A673 (cell line): ENCODE data around the gene TPGS2. TPM values are rescaled to one million over a fixed set of nuclear protein-coding genes. Genes with fewer than 3 reads are reported as not detected.
"Not testable (repeated sequence)": the region's sequence is repeated elsewhere in the genome, so short reads cannot be mapped to it uniquely, and the experiment has no call there.

Experiments used
- Bru-seq: library from RNA; stranded (reverse); fragments of 400-500 nt; gene quantifications from one replicate; lab custom pipeline; 2021; lab: Mats Ljungman, UMichigan
- BruChase-seq, 2 experiments: library from RNA; stranded (reverse); fragments of 400-500 nt; gene quantifications; one replicate each; lab custom pipeline; 2021; lab: Mats Ljungman, UMichigan
- BruUV-seq: library from RNA; stranded (reverse); fragments of 400-500 nt; replicated peaks from 2 replicates; lab custom pipeline; 2021; lab: Mats Ljungman, UMichigan
- CTCF ChIA-PET: fragments of 300-600 bp; sonication (Branson Sonifier 250); formaldehyde crosslinking; loops from one replicate; lab custom pipeline; 2022; ENCODE audit warnings: antibody characterized with exemption; lab: Charles Lee
- POLR2A ChIA-PET: fragments of 300-600 bp; sonication (Branson Sonifier 250); formaldehyde crosslinking; loops from one replicate; lab custom pipeline; 2022; ENCODE audit warnings: antibody characterized with exemption; ENCODE audit not compliant: low non-redundant PET; lab: Charles Lee
- DNase-seq: peaks from one replicate; pipeline ENCODE4 v3.0.0-alpha.2; 2015; ENCODE audit warnings: low spot score
- H3K27ac ChIP-seq: fragments of 200-600 bp; sonication (generic); 2 replicates; pipeline ENCODE4 v1.5.1; 2016; ENCODE audit warnings: mixed run types, low read depth, mild to moderate bottlenecking, mixed read lengths, antibody characterized with exemption, low read length; ENCODE audit not compliant: poor library complexity, severe bottlenecking
- H3K27me3 ChIP-seq: fragments of 200-600 bp; sonication (generic); replicated peaks from 2 replicates; pipeline ENCODE4 v1.6.1; 2017; ENCODE audit warnings: mixed run types, low read depth, mild to moderate bottlenecking, mixed read lengths, antibody characterized with exemption, low read length; ENCODE audit not compliant: insufficient read depth, poor library complexity
- H3K36me3 ChIP-seq: fragments of 200-600 bp; sonication (generic); 2 replicates; pipeline ENCODE4 v1.6.1; 2016; ENCODE audit warnings: mixed run types, mild to moderate bottlenecking, mixed read lengths, antibody characterized with exemption, low read length; ENCODE audit not compliant: insufficient read depth, poor library complexity, severe bottlenecking
- H3K4me1 ChIP-seq: fragments of 200-600 bp; sonication (generic); 2 replicates; pipeline ENCODE4 v1.6.1; 2017; ENCODE audit warnings: mixed run types, mild to moderate bottlenecking, mixed read lengths, antibody characterized with exemption, low read length; ENCODE audit not compliant: insufficient read depth, poor library complexity, severe bottlenecking
- H3K4me3 ChIP-seq: fragments of 200-600 bp; sonication (generic); 2 replicates; pipeline ENCODE4 v1.5.1; 2016; ENCODE audit warnings: low read depth, mixed run types, mild to moderate bottlenecking, mixed read lengths, low read length; ENCODE audit not compliant: poor library complexity, severe bottlenecking
- H3K9me3 ChIP-seq: fragments of 200-600 bp; sonication (generic); 2 replicates; pipeline ENCODE4 v1.6.1; 2016; ENCODE audit warnings: mixed run types, low read depth, mild to moderate bottlenecking, mixed read lengths, antibody characterized with exemption, low read length; ENCODE audit not compliant: poor library complexity, severe bottlenecking
- CTCF ChIP-seq: fragments of 300-800, 200-600 bp; sonication (generic); conservative IDR thresholded peaks from 2 replicates; pipeline ENCODE4 v1.5.1; 2017; ENCODE audit warnings: low read depth, mild to moderate bottlenecking, antibody characterized with exemption, low read length, moderate library complexity, mixed read lengths
- EZH2 ChIP-seq: fragments of 200-600 bp; sonication (generic); IDR thresholded peaks from 2 replicates; pipeline ENCODE4 v1.6.1; 2017; ENCODE audit warnings: borderline replicate concordance, low read depth, mild to moderate bottlenecking, mixed read lengths, antibody characterized with exemption, low read length; ENCODE audit not compliant: poor library complexity, severe bottlenecking
- intact Hi-C: fragments of 100-400 bp; cut with micrococcal nuclease; formaldehyde crosslinking; loops from one replicate; pipeline ENCODE4 v1.10.0; 2022; ENCODE audit not compliant: unreplicated experiment
- long read RNA-seq: library from polyadenylated mRNA; stranded (forward); transcript quantifications from one replicate; pipeline ENCODE4 v2.0.0, GENCODE V29; 2022
- total RNA-seq: library from RNA; stranded (reverse); gene quantifications from 2 replicates; pipeline ENCODE4 v1.2.3, GENCODE V29; 2021

TPGS2 gene
- 102 and 106 TPM in 2 replicates for total RNA-seq
- Bru-seq, nascent RNA = percentile 79 among the genes with signal in this experiment
- BruChase-seq, experiment 1, labeled RNA remaining after a 2-hour chase = percentile 84 among the genes with signal in this experiment
- percentile 70 among the genes with signal in this experiment for BruChase-seq, experiment 2, labeled RNA remaining after a 6-hour chase
- long read RNA-seq, full-length matches to known transcripts = 173 of 204 reads
- long read RNA-seq, partial matches to known transcripts = 16 of 204 reads
- long read RNA-seq, other reads (novel, unspliced or antisense) = 15 of 204 reads

DNA sequence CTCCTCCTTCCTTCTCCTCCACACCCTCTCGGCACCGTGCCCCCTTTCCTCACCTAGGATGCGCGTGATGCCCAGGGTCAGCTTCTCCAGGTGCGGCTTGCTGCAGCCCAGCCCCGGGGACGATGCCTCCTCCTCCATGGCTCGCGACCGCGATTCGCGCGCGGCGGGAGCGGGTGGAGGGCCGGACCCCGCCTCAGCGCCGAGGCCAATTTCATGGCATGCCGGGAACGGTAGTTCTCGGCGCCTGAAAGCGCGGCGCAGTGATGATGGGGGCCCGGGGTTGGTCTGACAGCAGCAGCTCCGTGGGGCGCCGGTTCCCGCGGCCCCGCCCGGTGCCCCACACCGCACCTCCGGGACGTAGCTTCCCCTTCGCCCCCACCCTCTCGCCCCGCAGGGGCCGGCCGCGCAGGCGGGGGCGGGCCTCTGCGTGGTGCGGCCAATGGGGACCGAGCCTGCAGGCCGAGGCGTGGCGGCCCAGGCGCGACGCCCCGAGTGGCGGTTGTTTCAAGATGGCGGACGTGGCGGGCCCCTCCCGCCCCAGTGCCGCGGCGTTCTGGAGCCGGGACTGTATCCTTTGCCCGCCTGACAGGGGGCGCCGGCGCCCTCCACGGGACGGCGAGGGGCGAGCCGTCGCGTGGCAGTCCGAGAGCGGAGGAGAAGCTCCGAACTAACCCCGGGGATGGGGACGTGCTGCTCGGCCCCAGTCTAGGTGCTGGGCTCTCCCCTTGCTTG lies at the start of gene TPGS2, which contains the start of gene KIAA1328:
Gene TPGS2 (minus strand): TSS at position 373 of the 732 bp plus-strand sequence. CDS start 235 bp downstream, at position 138.
Gene KIAA1328 (plus strand): TSS at position 498 of the 732 bp plus-strand sequence. CDS start 12 bp downstream, at position 510.
- DNase-seq = peak; percentile 91
- Histone ChIP-seq H3K4me3 (peak within 1 kb of the TSS; percentile 99), H3K4me1 (peaks cover 12% of the 10 kb centered on the region), H3K27me3 (no peaks in the 10 kb centered on the region), H3K9me3 (no peaks in the 10 kb centered on the region), H3K27ac (peak within 1 kb of the TSS; percentile 79), H3K36me3 (no peaks in the 10 kb centered on the region)
- TF ChIP-seq CTCF = peak; percentile 54
- TF ChIP-seq EZH2 = no peak
- no TSS peak for BruUV-seq
- ChIA-PET POLR2A (interaction anchor here (0.6 kb wide), 1 partner anchor 10 kb away, joined by 4 read pairs; no protein-coding TSS in a partner anchor), CTCF (interaction anchor here (0.5 kb wide), 1 partner anchor 20 kb away, joined by 28 read pairs; no protein-coding TSS in a partner anchor)
- intact Hi-C loops = no loop called here

DNA sequence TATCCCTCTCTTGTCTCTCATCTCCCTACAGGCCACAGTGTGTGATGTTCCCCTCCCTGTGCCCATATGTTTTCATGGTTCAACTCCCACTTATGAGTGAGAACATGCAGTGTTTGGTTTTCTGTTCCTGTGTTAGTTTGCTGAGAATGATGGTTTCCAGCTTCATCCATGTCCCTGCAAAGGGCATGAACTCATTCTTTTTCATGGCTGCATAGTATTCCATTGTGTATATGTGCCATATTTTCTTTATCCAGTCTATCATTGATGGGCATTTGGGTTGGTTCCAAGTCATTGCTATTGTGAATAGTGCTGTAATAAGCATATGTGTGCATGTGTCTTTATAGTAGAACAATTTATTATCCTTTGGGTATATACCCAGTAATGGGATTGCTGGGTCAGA lies 45.0 kb upstream of the TPGS2 start:
- H3K4me3 ChIP-seq, H3K4me1 ChIP-seq, intact Hi-C loops, H3K27ac ChIP-seq, BruUV-seq, POLR2A ChIA-PET, H3K9me3 ChIP-seq, DNase-seq, H3K27me3 ChIP-seq, H3K36me3 ChIP-seq, CTCF ChIA-PET: not testable (repeated sequence)

DNA sequence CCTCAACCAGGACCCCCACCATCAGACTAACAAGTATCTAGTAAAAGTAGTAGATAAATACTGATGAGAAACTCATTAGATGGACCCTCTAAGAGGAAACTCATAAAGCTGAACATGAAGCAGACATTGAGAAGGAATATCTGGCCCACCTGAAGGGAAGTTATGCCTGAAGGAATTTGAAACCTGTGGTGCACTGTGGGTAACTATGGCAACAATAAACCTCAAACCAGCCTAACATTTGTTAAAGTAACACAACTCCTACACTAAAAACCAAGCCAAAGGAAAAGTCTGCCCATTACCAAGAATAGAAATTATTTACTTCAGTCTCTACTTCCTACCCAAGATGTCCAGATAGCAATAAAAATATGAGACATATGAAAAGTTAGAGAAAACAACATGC lies 43.5 kb upstream of the TPGS2 start:
- POLR2A ChIA-PET = no interaction called here
- Histone ChIP-seq H3K4me1 (no peaks in the 10 kb centered on the region), H3K4me3 (no peak overlapping the region), H3K27me3 (no peaks in the 10 kb centered on the region), H3K9me3 (no peaks in the 10 kb centered on the region), H3K27ac (no peak overlapping the region), H3K36me3 (no peaks in the 10 kb centered on the region)
- no peak for DNase-seq
- TF ChIP-seq EZH2 = no peak
- TF ChIP-seq CTCF = no peak
- CTCF ChIA-PET = no interaction called here
- intact Hi-C loops = no loop called here
- BruUV-seq = no TSS peak
